AG10803 (cell line): Measurements from ENCODE around the gene SUMF1.

Source experiments
- DNase-seq: peaks from one replicate; pipeline ENCODE4 v3.0.0; 2010; ENCODE audit warnings: low read depth
- H3K4me3 ChIP-seq: 2 replicates; pipeline ENCODE4 v1.5.1; 2011; ENCODE audit warnings: mild to moderate bottlenecking, low read length, control low read depth
- TF ChIP-seq, protein P1 (sequence below): conservative IDR thresholded peaks from 2 replicates; pipeline ENCODE4 v1.5.1; 2011; ENCODE audit warnings: mild to moderate bottlenecking, low read length, control low read depth, inconsistent platforms

The SUMF1 gene

GRCh38 chr3:4425055-4425454 is 42.0 kb downstream of the SUMF1 start:
- no peak overlapping the region for H3K4me3 ChIP-seq
- TF ChIP-seq, protein P1, sequence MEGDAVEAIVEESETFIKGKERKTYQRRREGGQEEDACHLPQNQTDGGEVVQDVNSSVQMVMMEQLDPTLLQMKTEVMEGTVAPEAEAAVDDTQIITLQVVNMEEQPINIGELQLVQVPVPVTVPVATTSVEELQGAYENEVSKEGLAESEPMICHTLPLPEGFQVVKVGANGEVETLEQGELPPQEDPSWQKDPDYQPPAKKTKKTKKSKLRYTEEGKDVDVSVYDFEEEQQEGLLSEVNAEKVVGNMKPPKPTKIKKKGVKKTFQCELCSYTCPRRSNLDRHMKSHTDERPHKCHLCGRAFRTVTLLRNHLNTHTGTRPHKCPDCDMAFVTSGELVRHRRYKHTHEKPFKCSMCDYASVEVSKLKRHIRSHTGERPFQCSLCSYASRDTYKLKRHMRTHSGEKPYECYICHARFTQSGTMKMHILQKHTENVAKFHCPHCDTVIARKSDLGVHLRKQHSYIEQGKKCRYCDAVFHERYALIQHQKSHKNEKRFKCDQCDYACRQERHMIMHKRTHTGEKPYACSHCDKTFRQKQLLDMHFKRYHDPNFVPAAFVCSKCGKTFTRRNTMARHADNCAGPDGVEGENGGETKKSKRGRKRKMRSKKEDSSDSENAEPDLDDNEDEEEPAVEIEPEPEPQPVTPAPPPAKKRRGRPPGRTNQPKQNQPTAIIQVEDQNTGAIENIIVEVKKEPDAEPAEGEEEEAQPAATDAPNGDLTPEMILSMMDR, result no peak
- DNase-seq, result no peak

- DNase-seq, result peak; percentile 29
- H3K4me3 ChIP-seq, result no peak overlapping the region
- TF ChIP-seq, protein P1, result no peak
Observed at GRCh38 chr3:4421121-4421520, 45.9 kb downstream of the SUMF1 start.

- TF ChIP-seq, protein P1, result no peak
- no peak overlapping the region for H3K4me3 ChIP-seq
- no peak for DNase-seq
Observed at GRCh38 chr3:4419920-4420319, 47.1 kb downstream of the SUMF1 start.

- no peak overlapping the region for H3K4me3 ChIP-seq
- TF ChIP-seq, protein P1, result no peak
- no peak for DNase-seq
Observed at GRCh38 chr3:4419386-4419785, 47.7 kb downstream of the SUMF1 start.

DNA sequence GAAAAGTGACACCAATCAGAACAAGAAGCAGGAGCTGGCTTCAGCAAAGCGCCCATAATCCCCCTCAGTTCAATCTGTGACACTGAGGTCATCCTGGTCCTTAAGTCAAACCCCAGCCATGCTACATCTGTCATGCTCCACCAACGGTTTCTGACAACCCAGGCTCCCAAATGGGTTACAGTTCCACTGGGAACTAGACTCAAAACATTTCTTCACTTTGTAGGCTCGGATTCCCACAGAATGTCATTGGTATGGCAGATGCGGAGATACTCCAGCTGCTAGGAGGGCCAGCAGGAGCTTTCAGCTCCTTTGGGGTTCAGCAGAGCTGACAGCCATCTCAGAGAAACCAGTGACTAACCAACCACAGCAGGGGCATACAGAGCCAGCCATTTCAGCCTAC is 48.9 kb downstream of the SUMF1 start:
- TF ChIP-seq, protein P1, result no peak
- no peak for DNase-seq
- no peak overlapping the region for H3K4me3 ChIP-seq

- DNase-seq, result peak; percentile 27
- TF ChIP-seq, protein P1, result no peak
- no peak overlapping the region for H3K4me3 ChIP-seq
Observed at GRCh38 chr3:4417449-4417848, 49.6 kb downstream of the SUMF1 start.

DNA sequence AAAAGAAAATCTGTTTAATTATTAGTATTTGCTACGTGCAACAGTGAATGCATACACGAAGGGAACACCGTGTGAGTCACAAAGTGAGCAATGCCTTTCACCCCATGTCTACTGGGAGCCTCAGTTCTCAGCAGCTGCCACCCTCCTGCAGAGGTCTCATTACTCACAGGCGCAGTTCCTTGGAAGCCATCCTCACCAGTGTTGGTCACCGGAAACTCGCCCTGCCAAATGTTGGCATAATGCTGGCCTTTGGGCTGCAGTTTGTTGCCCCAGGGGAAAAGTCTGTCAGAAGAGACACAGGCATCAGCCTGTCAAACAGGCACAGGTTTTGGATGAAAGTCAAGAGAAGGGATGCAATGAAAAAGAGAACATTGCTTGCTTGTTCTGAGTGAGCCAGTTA is 50.1 kb downstream of the SUMF1 start:
- no peak overlapping the region for H3K4me3 ChIP-seq
- DNase-seq, result peak; percentile 81

More for the DNA sequence above, 50.1 kb downstream of the SUMF1 start:
- TF ChIP-seq, protein P1, result no peak
